ENCODE results near the gene DAPP1.
"Not testable (repeated sequence)": the region's sequence is repeated elsewhere in the genome, so short reads cannot be mapped to it uniquely, and the experiment has no call there.

Gene DAPP1

DNA sequence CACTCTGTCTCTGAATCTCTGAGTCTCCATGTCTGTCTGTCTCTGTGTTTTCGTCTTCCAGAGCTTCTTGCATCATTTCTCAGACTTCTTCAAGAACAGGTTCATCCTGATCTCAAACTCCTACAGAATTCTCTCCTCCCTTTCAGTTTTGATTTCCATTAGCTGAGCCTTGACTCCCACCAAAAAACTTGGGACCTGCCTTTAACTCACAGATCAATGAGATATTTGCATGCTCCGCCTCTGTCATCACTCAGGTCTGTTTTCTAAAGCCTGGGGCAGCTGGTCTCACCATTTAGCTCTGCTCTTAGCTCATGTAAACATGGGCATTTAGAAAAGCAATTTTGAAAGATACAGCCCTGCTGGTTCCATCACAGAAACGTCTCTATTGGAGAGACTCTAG, 8.6 kb downstream of the DAPP1 start:
- TF ChIP-seq, protein P1, sequence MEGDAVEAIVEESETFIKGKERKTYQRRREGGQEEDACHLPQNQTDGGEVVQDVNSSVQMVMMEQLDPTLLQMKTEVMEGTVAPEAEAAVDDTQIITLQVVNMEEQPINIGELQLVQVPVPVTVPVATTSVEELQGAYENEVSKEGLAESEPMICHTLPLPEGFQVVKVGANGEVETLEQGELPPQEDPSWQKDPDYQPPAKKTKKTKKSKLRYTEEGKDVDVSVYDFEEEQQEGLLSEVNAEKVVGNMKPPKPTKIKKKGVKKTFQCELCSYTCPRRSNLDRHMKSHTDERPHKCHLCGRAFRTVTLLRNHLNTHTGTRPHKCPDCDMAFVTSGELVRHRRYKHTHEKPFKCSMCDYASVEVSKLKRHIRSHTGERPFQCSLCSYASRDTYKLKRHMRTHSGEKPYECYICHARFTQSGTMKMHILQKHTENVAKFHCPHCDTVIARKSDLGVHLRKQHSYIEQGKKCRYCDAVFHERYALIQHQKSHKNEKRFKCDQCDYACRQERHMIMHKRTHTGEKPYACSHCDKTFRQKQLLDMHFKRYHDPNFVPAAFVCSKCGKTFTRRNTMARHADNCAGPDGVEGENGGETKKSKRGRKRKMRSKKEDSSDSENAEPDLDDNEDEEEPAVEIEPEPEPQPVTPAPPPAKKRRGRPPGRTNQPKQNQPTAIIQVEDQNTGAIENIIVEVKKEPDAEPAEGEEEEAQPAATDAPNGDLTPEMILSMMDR (IDR thresholded peaks at IDR 0.05; ENCODE audit: low read depth, low read length), result no peak
- H3K4me3 ChIP-seq (ENCODE audit: low read depth, low read length), result no peak overlapping the region

DNA sequence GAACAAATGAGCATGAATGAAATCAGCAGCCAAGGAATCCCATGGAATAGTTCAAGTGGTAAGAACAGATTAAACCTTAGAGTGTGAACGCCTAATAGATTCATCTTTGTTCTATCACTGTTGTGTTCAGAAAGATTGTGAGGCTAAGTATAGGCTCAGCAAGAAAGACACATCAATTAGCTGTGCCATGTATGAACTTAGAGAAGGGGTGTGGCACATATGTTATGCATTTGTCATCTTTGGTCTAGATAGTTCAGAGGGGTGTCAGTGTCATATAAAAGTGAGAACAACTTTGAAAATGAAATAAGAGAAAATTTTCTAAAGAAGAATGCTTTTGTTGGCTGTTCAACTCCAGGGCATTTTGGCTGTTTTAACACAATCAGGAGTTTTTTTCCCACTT, 9.4 kb downstream of the DAPP1 start:
- TF ChIP-seq, protein P1 (IDR thresholded peaks at IDR 0.05; ENCODE audit: low read depth, low read length), result no peak
- no peak overlapping the region for H3K4me3 ChIP-seq (ENCODE audit: low read depth, low read length)

DNA sequence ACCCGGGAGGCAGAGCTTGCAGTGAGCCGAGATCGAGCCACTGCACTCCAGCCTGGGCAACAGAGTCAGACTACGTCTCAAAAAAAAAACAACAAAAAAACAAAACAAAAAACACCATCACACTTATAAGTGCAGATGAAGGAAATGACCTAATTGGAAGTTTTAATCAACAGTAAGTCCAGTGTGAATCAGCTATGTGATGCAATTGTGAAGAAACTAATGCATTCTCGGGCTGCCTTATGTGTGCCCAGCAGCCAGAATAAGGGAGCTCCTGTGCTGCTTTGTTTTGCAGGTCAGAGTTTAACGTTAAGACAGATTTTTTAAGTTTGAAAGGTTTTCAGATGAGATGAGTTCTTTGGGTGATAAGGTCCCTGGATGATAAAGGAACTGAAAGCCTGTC, 10.8 kb downstream of the DAPP1 start:
- TF ChIP-seq, protein P1 (IDR thresholded peaks at IDR 0.05; ENCODE audit: low read depth, low read length), result no peak
- H3K4me3 ChIP-seq (ENCODE audit: low read depth, low read length), result no peak overlapping the region

DNA sequence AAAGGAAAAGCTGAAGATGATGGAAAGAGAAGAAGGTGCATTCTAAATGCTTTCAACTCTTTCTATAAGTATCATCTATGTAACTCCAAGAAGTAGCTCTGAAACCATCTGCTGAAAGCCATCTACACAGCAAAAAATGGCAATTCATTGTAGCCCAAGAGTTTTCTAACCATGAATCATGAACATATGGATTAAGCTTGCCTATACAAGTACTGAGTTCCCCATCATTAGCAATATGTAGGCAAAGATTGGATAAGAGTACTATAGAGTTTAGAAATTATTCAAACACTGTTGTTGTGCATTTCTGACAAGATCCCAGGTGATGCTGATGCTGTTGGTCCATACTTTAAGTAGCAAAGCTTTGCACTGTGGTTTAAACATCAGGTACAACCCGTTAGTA, 11.2 kb downstream of the DAPP1 start:
- TF ChIP-seq, protein P1 (IDR thresholded peaks at IDR 0.05; ENCODE audit: low read depth, low read length), result no peak
- H3K4me3 ChIP-seq (ENCODE audit: low read depth, low read length), result no peak overlapping the region

DNA sequence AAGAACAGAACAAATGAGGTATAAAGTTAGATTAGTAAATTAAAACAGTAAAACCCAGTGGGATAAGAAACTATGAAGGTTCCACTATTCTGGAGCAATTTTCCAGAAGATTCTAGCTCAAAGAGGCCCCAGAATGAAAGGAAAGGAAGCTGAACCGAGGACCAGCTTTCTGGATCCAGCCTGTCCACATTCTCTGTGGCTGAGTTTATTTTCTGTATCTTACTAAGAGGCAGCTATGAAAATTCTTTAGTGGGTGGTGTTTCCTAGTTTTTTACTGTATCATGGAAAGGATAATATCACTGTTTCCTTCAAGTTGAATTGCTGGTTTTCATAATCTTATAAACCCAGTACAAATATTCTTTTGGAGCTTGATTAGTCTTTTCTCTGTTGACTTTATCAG, 11.8 kb downstream of the DAPP1 start:
- no peak overlapping the region for H3K4me3 ChIP-seq (ENCODE audit: low read depth, low read length)
- TF ChIP-seq, protein P1 (IDR thresholded peaks at IDR 0.05; ENCODE audit: low read depth, low read length), result no peak

DNA sequence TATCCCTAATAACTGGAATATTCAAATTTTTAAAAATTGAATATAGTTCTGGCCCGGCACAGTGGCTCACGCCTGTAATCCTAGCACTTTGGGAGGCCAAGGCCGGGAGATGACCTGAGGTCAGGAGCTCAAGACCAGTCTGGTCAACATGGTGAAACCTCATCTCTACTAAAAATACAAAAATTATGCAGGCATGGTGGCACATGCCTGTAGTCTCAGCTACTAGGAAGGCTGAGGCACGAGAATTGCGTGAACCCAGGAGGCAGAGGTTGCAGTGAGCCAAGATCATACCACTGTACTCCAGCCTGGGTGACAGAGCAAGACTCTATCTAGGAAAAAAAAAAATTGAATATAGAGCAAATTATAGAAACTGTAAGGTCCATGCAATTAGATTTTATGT, 13.4 kb downstream of the DAPP1 start:
- H3K4me3 ChIP-seq (ENCODE audit: low read depth, low read length), result not testable (repeated sequence)

DNA sequence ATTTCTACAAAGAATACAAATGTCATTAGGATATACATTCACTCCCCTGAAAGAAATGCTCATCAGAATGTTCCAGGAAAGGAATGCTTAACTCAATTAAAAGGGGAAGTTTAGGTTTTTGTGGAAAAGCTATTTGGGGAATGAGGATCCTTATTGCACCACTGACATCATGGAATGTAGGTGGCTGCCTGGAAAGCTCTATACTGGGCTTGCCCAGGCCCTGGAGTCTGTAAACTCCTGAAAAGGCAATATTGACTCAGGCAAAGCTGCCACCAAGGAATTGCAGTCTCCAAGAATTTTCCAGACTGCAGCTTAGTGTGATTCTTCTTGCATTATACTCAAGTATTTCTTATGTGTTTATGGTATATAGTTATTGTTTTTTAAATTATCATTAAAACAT, 15.7 kb downstream of the DAPP1 start:
- TF ChIP-seq, protein P1 (IDR thresholded peaks at IDR 0.05; ENCODE audit: low read depth, low read length), result no peak
- no peak overlapping the region for H3K4me3 ChIP-seq (ENCODE audit: low read depth, low read length)

DNA sequence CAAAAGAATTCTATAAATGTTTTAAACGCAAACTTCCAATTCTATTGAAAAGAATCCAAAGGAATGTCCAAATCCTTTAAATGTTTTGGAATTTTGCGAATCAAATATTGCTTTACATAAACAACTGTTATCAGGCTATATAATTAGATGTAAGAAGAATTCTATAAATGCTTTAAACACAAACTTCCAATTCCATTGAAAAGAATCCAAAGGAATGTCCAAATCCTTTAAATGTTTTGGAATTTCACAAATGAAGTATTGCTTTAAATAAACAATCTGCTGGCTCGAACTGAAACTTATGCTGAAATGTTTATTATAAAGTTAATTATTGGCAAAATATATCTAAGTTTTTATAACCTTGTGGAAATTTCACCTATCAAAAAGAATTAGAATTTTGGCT, 16.1 kb downstream of the DAPP1 start:
- TF ChIP-seq, protein P1 (IDR thresholded peaks at IDR 0.05; ENCODE audit: low read depth, low read length), result no peak
- no peak overlapping the region for H3K4me3 ChIP-seq (ENCODE audit: low read depth, low read length)
